Activated T-cell treated with anti-CD3 and anti-CD28 coated beads for 1 hour (primary cell): ENCODE data around the gene PRKD1.

ENCODE experiments used
- DNase-seq: peaks from one replicate; pipeline ENCODE4 v3.0.0-alpha.2; 2020; ENCODE audit warnings: low read depth

PRKD1 gene

DNA sequence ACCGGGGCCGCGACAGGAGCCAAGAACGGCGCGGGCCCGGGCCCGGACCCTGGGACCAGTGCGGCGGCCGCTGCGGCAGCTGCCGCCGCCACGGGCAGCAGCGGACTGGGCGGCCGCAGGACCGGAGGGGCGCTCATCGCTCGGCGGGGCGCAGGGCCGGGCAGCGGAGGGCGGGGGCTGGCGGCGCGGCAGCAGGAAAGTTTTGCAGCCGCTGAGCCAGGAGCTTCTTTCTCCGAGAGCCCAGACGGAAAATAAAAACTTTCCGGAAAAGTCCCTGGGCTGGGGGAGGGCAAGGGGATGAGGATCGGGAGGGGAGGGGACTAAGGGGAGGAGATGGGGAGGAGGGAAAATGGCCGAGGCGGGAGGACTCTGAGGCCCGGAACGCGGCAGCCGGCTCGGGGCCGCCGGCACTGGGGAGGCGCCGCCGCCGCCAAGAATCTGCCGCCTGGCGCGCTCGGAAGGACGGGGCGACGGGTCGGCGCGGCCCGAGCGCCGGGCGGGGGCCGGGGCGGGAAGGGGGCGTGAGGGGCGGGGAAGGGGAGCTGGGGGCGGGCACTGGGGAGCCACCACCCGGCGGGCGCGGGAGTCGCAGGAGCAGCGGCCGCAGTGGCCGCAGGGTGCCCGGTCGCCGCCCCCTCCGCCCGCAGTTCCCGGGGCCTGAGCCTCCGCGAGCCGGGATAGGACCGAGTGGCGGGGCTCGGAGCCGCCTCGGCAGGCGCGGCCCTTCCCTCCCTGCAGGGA is at the start of gene PRKD1:
Gene PRKD1 (minus strand): TSS at position 472 of the 741 bp plus-strand sequence.
- DNase-seq = no peak

DNA sequence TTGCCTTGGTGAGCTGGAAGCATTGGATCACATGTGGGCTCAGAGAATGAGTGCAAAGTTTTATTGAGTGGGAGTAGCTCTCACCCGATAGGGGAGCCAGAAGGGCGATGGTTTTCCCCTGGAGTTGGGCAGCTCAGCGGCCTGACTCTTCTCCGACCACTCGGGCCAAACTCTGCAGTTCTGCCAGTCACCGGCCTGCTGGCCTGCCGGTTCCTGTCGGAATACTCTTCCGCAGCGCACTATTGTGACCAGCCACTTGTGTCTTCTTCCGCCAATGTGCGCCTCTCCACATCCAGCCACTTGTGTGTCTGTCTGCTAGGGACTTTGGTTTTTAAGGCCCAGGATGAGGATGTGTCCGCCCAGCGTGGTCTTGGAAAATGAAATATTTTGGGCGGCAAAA is 43.5 kb upstream of the PRKD1 start:
- DNase-seq = no peak

DNA sequence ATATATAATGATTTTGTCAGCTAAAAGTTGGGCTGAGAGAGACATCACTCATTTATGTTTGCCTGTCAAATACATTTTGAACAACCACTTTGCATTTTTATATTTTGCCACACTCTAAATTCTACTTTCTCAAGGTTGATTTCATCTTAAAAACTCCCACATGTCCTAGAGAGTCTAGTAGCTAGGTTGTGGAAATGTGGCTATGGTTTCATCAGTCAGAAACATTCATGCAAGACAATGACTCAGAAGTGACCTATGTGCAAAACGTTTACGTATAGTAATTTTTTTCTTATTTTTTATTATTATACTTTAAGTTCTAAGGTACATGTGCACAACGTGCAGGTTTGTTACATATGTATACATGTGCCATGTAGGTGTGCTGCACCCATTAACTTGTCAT is 27.4 kb upstream of the PRKD1 start:
- DNase-seq = no peak

DNA sequence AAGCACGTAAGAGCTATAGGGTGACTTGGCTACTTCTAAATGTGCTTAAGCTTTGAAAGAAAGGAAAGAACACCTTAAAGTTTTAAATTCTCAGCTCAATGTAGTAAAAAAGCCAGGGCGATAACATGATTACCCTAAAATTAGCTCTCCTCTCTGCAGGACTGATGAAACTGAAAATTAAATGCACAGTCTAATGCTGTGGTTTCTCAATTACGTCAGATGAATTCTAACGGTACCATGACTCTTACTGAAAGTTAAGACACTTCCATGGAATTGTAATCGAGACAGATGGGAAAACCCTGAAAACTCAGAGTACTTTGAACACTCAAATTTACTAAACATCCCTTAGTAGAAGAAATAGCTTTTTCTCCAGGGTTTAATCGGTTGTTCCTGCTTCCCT is 25.9 kb upstream of the PRKD1 start:
- DNase-seq = no peak

DNA sequence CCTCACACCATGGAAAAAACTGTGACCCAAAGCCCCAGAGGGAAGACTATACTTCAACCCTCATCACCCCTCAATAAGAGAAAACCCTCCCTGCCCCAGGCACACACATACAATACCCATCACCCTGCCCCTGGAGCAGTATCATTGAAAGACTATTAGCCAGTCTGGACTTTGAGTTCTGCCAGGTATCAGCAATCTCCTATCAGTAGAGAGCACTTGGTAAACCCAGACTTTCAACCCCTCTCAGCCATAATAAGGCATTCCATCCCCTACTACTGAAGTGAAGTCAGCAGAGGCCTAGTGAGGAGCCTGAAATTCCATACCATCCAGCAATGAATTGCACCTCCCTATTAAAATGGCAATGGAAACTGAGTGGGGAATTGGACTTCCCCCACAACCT is 16.4 kb upstream of the PRKD1 start:
- DNase-seq = no peak

DNA sequence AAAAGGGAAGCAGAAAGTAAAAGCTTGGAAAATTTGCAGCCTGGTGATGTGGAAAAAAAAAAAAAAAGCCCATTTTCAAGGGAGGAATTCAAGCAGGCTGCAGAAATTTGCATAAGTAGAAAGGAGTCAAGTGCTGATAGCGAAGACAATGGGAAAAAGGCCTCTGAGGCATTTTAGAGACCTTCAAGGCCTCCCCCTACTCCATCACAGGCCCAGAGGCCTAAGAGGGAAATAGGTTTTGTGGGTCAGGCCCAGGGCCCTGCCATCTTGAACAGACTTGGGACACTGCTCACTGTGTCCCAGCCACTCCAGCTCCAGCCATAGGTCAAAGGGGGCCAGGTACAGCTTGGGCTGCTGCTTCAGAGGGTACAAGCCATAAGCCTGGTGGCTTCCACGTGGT is 13.8 kb upstream of the PRKD1 start:
- DNase-seq = no peak

DNA sequence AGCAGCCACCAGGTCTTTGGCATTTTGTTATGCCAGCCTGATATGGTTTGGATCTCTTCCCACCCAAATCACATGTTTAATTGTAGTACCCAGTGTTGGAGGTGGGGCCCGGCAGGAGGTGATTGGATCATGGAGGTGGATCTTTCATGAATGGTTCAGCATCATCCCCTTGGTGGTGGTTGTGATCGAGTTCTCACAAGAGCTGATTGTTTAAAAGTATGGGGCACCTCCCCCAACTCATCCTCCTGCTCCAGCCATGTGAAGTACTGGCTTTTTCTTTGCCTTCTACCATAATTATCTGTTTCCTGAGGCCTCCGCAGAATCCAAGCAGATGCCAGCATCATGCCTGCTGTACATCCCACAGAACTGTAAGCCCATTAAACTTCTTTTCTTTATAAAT is 12.8 kb upstream of the PRKD1 start:
- no peak for DNase-seq

DNA sequence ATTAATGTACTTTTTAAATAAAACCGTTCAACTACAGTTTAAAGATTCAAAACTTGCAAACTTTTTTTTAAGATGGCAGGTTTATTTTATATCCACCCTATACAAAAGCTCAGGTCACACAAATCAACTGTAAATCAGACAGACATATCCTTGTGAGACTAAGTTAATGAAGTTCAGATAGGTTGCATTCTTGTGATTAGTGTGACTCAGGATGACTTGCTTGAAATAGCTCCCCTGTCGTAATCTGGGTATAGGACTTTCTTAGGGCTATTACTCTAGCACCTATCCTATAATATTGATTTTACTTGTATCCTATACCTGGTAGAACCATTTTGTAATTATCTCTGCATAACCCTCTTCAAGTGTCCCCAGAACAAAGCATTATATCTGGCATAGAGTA is 9.5 kb upstream of the PRKD1 start:
- no peak for DNase-seq

DNA sequence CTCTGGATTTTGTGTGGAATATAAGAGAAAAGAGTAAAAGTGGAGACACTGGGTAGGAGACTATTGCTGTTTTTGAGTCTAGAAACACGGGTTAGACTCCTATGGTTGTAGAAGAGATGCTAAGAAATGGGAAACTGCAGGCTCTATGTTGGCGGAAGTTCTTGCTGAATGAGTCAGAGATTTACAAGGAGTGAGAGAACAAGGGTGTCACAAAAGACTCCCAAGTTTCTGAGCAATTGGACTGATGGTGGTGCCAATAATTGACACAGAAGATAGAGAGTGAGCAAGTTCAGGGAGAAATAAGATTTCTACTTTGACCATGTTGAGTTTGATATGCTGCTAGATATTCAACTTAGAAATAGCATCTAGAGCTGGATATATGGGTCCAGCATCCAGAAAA is 2.6 kb upstream of the PRKD1 start:
- DNase-seq = no peak

DNA sequence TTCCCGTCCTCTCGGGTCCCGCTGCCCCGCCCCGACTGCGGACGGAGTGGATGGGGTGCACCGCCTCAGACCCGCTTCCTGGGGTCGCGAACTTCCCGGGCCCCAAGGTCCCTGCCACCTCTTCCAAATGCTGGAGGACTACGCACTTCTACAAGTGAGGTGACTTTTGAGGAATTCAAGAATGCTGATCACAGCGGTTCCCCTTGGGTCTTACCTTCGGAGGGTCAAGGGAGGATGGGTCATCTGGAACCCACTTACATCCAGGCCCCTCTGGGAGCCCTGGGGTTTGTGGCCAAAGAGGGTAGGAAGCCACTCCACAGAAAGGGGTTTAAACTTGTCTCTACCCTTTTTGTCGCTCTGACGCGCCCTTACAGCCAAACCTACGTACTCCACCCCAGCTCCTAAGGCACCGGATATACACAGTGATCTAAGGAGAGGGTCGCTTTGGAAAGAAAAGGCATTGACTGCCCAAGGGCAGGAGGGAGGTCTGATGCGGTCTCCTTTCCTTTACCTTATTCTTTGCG is 532 bp upstream of the PRKD1 start:
- no peak for DNase-seq

DNA sequence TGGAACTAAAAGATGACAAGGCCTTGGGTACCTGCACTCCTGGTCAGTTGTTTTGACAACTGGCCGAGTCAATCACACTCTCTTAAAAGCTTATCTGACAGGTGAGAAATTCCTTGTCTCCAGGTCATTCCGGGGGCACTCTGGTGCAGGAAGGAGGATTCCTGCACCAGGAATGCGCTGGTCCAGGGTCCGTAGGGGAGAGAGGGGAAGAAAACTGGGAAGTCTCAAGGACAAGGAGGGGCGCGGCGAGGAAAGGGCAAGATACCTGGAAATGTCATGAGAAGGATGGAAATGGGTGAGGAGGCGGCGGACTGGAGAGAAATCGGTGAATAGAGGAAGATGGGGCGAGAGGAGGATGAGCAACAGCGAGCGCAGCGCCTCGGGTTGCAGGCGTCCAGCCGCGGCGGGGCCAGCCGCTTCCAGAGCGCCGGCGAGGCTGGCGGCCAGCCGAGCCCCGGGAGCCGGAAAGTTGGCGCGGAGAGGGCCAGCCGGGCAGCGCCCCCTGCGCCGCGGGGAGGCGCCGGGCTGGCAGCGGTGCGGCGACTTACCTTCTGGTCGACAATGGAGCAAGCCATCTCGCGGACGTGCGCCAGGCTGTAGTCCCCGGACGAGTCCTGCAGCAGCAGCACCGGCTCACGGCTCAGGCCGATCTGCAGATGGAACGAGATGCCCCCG is 809 bp downstream of the PRKD1 start:
- DNase-seq = no peak

DNA sequence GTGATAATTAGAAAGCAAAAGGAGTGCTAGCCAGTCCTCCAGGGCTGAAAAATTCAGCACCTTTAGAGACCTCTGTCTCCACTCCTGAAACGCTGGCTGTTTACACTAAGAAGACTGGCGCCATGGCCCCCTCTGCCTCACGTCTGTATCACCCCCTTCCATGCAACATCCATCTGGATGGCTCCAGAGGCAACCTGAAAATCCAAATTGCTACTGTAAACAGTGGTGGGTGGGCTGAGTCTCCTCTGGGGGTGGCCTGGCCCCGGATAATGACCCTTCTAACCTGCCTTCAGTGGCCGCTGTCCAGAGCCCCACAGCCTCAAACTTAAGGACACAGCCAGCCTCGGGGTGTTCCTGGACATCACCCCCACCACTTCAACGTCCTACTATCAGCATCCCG is 1.4 kb downstream of the PRKD1 start:
- DNase-seq = no peak

DNA sequence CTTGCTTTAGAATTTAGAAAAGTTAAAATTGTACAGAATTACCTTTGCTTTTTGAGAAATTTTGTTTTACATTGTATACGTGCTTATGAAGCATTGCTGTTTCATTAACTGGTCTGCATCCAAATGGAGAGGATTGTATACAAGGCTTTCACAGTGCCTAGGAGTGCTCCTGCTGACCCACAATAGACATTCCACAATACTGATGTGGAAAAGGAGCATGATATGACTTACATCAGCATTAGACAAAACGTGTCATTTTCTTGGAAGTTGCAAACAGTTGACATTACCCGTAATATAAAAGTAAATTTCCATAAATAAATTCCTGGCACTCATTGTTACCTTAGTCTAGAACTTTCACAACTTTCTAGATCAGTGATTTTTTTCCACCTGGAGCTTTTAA is 1.9 kb downstream of the PRKD1 start:
- DNase-seq = no peak

DNA sequence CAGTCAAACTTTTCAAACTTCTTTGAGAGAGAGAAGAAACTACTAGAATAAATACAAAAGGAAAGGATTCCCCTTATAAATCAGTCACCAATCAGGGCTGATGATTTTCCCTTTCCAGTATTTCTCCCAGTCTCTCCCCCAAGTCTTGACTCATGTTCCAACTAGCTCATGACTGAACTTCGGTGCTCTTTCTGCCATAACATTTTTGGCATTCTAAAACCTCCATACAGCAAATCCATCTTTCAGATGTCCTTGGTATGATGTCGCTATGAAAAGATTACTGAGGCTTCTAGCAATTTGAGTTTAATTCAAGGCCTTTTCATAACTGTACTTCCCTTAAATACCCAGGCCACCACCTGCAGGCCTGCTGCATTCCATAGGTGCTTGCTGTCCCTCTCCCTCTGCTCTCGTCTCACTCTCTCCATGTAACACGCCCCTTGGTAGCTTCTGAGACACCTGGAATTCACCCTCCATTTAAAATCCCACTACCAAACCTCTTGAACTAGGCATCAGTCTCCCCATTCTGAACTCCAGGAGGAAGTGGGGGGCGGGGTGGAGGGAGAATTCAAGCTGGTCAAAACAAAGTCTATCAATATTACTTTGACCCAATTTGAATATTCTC is 2.4 kb downstream of the PRKD1 start:
- DNase-seq = no peak

DNA sequence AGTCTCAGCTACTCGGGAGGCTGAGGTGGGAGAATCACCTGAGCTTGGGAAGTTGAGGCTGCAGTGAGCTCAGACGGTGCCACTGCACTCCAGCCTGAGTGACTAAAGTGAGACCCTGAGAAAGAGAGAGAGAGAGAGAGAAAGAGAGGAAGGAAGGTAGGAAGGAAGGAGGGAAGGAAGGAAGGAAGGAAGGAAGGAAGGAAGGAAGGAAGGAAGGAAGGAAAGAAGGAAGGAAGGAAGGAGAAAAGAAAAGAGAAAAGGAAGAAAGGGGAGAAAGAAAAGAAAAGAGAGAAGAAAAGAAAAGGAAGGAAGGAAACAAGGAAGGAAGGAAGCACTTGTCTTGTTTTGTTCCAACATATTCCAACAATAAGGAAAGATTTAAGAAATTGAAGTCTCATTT is 7.8 kb downstream of the PRKD1 start:
- DNase-seq = no peak

DNA sequence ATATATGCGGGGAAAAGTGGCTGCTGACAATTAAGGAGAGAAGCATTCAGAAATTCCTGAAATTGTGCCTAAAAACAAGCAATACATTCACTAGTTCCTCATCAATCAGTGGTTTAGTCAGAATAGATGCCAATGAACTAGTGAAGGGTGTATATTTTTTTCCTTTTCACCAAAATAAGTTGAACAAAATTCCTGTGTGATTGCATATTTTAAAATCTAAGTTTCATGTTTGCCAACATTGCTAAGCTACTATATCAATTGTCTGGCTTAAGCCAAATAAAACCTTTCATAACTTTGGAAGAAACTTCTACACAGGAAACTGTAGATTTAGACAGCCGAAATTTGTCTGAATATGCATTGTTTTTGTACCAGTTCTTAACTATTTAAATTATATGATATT is 8.7 kb downstream of the PRKD1 start:
- no peak for DNase-seq

DNA sequence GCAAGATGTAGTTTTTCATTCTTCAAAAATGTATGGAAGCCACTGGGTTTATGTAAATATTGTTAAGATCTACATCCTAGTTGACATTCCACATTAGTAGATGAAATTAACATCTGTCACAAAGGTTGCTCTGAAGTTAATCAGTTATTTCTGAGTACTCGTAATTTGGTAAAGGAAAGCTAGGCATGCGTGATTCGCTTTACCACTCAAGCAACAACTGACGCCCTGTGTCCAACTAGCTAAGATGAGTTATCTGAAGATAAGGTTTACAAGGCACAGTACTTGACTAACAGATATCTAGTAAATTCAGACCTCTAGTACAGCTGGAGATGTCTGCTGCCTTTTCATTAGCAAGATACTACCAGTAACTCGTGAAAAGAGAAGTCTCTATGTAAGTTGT is 14.1 kb downstream of the PRKD1 start:
- DNase-seq = no peak

DNA sequence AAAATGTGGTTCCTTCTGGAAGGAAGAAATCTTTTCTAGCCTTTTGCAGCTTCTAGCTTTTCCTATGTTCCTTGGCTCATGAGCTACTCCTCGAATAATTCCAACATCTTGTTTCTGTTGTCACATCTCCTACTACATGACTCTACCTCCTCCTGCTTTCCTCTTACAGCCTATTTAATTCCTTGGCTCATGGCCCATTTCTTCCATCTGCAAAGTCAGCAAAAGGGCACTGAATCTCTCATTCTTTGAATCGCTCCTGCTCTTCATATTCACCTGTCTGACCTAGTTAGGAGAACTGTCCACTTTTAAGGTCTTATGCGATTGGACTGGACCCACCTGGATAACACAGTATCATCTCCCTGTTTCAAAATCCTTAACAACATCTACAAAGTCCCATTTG is 15.8 kb downstream of the PRKD1 start:
- DNase-seq = no peak

DNA sequence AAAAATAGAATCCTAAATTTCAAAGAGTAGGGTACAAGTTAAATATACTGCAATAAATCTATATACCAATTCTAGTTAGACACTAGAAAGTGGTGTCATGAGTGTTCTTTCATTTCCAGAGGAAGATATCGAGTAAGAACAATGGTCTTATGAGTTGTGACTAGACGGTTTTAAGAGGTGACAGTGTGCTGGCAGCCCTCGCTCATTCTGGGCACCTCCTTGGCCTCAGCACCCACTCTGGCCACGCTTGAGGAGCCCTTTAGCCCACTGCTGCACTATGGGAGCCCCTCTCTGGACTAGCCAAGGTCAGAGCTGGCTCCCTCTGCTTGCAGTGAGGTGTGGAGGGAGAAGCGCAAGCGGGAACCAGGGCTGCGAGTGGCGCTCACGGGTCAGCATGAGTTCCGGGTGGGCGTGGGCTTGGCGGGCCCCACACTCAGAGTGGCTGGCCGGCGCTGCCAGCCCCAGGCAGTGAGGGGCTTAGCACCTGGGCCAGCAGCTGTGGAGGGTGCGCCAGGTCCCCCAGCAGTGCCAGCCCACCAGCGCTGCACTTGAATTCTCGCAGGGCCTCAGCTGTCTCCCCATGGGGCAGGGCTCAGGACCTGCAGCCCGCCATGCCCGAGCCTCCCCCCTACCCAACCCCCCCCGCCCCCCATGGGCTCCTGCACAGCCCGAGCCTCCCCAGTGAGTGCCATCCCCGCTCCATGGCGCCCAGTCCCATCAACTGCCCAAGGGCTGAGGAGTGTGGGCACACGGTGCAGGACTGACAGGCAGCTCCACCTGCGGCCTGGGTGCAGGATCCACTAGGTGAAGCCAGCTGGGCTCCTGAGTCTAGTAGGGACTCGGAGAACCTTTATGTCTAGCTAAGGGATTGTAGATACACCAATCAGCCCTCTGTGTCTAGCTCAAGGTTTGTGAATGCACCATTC is 18.7 kb downstream of the PRKD1 start:
- DNase-seq = no peak

DNA sequence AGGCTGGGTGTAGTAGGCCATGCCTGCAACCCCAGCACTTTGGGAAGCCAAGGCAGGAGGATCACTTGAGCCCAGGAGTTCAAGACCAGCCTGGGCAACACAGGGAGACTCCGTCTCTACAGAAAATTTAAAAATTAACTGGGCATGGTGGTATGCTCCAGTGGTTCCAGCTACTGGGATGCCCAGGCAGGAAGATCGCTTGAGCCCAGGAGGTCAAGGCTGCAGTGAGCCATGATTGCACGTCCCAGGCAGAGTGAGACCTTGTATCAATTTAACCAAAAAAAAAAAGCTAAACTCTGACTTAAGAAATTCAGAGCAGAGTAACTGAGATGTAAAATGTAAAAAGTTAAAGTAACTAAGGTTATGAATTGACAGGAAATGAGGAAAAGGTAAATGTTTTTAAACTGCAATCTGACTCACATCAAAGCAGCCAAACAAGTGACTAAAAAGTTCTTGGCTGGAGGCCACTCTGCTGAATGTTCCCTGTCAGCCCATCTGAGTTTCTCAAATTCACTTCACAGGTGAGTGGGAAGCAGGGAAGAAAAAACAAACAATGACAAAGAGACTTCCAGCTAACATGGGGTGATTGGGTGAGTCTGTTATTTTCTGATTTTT is 21.3 kb downstream of the PRKD1 start:
- no peak for DNase-seq

DNA sequence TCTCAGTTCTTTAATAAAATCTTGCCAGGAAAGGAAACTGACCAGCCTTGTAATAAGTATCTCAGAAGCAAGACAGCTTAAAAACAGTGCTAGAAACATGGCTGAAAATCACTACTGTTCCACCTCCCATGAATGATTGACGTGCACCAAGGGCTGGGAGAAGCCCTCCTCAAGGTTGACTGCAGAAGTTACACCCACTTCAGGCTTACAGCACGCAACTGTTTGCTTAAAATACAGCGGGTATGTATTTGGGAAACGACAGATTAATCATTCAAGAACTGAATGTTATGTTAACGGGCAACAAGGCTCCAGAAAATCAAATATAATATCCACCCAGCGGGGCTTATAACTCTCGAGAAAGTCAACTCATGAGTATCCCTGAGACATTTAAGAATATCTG is 22.1 kb downstream of the PRKD1 start:
- no peak for DNase-seq
